Measurements from ENCODE around the gene OBP2B.
A peak's percentile ranks its signal among the peaks of the same experiment; 100 is the strongest.
"Not testable (repeated sequence)": the region's sequence is repeated elsewhere in the genome, so short reads cannot be mapped to it uniquely, and the experiment has no call there.

The OBP2B gene

DNA sequence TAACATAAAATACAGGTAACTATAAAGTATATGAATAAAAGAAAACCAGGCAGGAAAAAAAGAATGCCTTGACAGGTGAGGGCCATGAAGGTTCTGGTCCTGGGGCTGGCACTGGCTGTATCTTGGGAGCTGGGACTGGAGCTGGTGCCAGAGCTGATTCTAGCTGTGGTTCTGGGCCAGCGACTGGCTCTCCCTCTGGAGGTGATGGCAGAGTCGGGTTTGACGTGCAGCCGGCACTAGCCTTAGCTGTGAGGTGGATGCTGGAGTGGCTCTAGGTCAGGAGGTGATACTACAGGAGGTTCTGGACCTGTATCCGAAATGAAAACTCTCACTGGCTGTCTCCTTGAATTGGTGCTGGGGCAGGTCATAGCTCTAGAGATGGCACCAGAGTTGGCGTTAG lies 22.3 kb downstream of the OBP2B start:
- intact Hi-C loops (cut with DNase I): loop anchor here (5.0 kb wide), 1 partner anchor 301 kb away; no protein-coding TSS in a partner anchor
- DNase-seq: peak in 2 of 42 donors; percentile 8 to 23

DNA sequence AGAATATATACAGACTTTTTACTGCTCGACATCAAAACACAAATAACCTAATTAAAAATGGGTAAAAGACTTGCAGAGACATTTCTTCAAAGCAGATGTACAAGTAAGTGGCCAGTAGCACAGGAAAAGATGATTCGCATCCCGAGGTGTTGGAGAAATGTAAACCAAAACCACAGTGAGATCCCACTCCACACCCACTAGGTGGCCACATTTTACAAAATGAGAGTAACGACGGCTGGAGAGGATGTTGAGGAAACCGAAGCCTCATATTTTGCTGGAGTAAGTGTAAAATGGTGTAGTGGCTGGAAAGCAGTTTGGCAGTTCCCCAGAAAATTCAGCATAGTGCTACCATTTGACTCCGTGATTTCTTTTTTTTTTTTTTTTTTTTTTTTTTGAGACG lies 24.1 kb downstream of the OBP2B start:
- DNase-seq: peak in 25 of 42 donors; percentile 28 to 74 (median 53)
- intact Hi-C loops (cut with DNase I): loop anchor here (5.0 kb wide), 2 partner anchors 147 to 302 kb away; no protein-coding TSS in a partner anchor

DNA sequence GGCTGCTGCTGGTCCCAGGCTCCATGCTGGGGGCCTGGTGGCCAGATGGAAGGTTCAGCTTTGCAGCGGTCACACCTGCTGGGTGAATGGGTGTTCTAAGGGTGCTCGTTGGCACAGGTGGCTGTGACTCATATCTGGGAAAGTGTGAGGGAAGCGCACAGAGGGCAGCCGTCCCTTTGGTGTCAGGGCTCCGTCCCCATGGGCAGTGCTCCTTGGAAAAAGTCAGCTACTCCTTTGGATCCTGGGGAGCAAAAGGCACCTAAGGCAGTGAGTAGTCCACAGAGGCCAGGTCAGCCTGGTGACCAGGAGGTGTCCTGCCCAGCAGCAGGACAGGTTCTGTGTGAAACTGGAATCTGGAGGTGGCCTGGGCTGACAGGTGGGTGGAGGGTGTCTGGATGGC lies 26.9 kb downstream of the OBP2B start:
- intact Hi-C loops (cut with DNase I): loop anchor here (5.0 kb wide), 1 partner anchor 150 kb away; no protein-coding TSS in a partner anchor

DNA sequence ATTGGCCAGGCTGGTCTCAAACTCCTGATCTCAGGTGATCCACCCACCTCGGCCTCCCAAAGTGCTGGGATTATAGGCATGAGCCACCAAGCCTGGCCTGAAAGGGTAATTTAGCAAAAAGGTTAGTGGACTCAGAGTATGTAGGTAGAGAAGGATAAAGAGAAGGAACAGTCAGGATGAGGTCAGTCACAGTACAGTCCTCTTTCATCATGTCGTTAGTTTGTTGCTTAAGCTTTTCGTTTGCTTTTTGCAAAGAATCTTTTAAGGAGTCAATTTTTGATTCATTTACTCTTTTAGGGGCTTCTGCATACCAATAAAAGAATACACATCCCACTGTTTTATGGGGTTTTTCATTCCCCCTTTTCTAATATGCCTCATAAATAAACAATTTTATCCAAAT lies 27.5 kb downstream of the OBP2B start:
- intact Hi-C loops (cut with DNase I): loop anchor here (5.0 kb wide), 1 partner anchor 151 kb away; no protein-coding TSS in a partner anchor
- peak in 1 of 42 donors; percentile 11 for DNase-seq

More for the DNA sequence above, 26.9 kb downstream of the OBP2B start:
- DNase-seq: peak in 1 of 42 donors; percentile 9

DNA sequence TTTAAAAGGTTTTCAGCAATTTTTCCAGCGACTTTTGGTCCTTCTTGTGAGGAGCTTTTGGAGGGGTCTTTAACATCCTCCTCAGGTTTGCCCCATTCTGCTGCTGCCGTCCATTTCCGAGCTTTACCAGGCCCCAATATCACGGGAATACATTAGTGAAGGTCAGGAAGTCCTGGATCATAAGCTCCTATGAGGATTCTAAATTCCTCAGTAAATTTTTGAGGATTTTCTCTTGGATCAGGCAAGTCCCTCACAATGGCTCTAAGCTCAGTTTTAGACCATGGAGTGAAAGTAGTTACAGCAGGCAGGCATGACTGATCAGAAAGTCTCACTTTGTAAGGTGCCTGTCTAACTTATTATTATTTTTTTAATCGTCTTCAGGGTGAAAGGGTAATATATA lies 28.1 kb downstream of the OBP2B start:
- DNase-seq: no peak
- intact Hi-C loops (cut with DNase I): loop anchor here (5.0 kb wide), 1 partner anchor 151 kb away; no protein-coding TSS in a partner anchor

DNA sequence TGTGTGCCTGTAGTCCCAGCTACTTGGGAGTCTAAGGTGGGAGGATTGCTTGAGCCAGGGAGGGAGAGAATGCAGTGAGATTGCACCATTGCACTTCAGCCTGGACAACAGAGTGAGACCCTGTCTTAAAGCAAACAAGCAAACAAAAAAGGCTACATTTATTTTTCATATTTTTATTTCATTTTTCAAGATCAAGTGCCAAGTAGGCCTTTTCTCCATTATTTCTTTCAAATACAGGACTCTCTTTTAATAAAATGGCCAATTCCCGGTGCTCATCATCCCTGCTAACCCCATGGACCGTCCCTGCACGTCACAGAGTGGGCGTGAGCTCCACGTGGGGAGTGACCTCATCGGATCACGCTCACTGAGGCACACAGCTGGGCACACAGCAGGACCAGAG lies 36.0 kb downstream of the OBP2B start:
- peak in 1 of 42 donors; percentile 19 for DNase-seq
- intact Hi-C loops (cut with DNase I): no loop called here

DNA sequence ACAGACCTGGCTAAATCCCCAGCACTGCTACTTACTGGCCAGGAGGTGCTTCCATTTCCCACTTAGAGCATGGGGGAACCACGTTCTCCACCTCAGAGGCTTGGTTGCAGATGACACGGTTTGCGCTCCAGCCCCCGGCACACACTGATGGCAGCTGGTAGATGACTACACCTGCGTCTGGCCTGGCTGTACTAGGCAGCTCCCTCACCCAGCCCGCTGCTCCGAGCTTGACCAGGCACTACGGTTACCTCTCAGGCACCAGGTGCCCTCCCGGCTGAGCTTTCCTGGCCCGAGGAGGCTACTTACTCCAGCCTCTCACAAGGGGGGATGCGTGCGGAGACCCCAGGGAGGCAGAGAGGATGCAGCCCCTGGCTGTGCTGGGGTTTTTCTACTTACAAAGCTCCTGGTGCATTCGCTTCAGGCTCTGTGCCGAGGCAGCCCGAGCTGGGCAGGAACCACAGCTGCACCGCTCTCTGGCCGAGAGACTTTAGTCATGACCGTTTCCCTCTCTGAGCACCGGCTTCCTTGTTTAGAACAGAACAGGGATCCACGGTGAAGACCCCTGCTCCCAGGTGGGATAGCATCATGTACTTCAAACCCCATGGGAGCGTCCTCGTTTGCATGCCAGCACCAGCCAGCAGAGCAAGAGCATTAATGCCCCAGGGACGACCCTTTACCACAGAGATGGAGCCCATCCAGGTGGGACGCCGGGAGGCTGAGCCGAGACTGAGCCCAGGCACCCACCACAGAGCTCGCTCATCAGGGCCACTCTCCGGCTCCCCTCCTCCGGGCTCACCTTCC lies 37.7 kb downstream of the OBP2B start:
- intact Hi-C loops (cut with DNase I): no loop called here
- DNase-seq: peak in 2 of 42 donors; percentile 7 to 14

DNA sequence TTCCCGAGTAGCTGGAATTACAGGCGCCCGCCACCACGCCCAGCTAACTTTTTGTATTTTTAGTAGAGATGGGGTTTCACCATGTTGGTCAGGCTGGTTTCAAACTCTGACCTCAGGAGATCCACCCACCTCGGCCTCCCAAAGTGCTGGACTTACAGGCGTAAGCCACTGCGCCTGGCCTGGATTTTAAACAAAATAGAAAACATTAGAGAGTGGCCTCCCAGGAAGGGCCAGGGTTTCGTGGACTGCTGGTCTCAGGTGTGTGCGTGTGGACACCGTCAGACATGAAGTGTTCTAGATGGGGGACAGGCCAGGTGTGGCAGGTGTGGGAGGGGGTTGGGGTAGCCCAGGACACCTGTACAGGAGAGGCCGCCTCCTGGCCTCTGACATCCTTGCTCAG lies 38.3 kb downstream of the OBP2B start:
- peak in 2 of 42 donors; percentile 5 to 10 for DNase-seq
- intact Hi-C loops (cut with DNase I): no loop called here

DNA sequence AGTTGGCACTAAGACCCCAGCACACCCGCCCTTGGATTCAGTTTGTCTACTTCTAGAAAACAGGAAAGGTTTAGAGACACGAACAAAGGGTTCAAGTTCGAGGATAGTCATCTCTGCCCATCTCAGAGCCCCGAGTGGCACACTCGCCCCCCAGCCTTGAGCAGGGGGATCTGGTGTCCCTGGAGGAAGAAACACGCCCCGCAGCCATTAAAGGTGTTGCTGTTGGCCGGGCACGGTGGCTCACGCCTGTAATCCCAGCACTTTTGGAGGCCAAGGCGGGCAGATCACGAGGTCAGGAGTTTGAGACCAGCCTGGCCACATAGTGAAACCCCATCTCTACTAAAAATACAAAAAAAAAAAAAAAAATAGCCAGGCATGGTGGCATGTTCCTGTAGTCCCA lies 39.4 kb downstream of the OBP2B start:
- intact Hi-C loops (cut with DNase I); DNase-seq: not testable (repeated sequence)

DNA sequence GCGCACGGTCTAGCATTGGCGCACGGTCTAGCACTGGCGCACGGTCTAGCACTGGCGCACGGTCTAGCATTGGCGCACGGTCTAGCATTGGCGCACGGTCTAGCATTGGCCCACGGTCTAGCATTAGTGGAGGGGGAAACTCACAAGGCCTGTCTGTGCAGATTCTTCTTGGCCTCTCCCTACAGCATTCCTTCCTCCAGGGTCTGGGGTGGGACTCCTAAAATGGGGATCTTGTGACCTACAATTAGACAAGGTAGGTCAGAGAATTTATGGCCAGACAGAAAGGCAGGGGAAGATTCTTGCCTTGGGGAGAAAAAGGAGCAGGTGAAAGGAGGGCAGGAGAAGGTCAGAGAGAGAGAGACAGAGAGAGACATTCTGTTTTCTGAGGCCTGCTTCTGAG lies 39.9 kb downstream of the OBP2B start:
- intact Hi-C loops (cut with DNase I): no loop called here
- no peak for DNase-seq

DNA sequence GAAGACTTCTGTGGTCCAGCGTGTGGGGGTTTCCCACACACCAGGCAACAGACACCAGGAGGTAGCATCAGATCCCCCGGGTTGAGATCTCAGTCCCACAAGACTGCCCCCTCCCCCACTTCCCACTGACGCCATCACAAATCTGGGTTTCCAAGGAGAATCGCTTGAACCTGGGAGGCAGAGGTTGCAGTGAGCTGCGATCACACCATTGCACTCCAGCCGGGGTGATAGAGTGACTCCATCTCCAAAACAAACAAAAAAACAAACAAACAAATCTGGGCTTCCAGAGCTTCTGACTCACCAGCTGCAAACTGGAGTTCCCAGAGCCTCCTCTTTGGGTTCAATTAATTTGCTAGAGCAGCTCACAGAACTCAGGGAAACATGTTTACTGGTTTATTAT lies 40.6 kb downstream of the OBP2B start:
- no peak for DNase-seq
- intact Hi-C loops (cut with DNase I): no loop called here

DNA sequence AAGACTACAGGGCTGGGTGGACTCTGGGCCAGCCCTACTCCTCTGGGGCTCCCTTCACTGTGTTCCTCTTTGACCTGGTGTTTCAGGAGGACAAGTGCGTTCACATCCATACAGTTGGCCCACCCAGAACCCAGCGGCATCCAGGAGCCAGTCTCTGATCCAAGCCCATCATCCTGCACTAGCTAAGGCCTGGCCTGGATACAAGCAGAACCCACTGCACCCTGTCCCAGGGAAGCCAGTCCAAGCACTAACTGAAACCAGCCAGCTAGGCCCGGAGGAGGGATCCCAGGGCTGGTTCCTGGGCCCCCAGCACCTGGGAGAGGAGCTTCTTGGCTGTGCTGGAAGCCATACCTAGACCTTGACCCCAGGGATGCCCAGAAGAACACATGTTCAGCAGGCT lies 41.3 kb downstream of the OBP2B start:
- DNase-seq: no peak
- intact Hi-C loops (cut with DNase I): no loop called here

DNA sequence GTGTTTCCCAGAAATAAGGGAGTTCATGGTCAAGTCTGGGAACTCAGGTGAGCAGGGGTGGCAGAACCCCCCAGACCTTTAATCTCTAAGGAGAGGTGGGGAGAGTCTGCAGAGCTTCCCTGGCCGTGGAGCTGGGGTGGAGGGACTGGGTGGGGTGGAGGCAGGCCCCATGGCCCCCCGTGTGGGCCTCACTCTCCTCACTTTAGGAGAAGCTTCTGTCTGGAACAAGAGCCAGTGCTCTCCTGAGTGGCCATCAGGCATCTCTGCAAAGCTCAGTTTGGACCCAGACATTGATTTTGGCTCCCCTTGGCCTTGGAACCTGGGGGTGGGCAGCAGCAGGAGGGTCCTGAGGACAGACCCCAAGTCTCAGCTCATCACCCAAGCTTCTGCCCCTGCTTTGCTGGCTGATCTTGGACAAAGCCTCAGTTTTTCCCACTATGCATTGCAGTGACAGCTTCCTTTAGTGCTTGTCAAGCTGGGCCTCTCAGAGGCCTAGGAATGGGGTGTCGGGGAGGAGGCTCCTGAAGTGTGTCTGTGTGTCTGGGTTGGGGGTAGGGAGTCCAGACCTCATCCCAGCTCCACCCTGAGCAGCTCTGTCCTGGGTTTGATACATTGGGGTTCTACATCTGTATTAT lies 41.8 kb downstream of the OBP2B start:
- intact Hi-C loops (cut with DNase I): no loop called here
- DNase-seq: peak in 1 of 42 donors; percentile 5

DNA sequence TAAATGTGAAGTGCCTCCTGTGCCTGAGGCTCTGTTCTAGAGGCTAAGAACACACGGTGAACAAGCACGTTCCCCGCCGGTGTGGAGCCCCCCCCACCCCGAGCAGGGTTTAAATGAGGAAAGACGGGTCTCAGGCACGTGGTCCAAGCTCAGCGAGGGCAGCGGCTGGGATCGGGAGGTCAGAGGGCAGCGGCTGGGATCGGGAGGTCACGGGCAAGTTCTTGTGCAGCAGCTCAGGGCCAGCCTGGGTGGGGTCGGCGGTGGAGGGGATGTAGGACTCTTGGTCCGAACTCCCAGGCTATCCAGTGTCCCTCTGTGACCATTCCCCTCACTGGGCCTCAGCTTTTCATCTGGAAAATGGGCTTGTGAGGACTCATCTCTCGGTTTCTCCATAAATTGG lies 42.7 kb downstream of the OBP2B start:
- peak in 2 of 42 donors; percentile 3 to 12 for DNase-seq
- intact Hi-C loops (cut with DNase I): no loop called here

DNA sequence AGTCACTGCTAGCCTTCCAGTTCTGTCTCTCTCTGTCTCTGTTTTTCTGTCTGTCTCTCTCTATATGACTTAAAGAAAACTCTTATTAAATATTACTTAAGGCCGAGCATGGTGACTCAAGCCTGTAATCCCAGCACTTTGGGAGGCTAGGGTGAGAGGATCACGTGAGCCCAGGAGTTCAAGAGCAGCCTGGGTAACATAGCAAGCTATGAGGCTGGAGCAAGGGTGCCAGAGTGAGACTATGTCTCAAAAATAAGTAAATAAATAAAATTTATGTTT lies 43.7 kb downstream of the OBP2B start:
- DNase-seq: peak in 2 of 42 donors; percentile 8 to 14
- intact Hi-C loops (cut with DNase I): no loop called here

DNA sequence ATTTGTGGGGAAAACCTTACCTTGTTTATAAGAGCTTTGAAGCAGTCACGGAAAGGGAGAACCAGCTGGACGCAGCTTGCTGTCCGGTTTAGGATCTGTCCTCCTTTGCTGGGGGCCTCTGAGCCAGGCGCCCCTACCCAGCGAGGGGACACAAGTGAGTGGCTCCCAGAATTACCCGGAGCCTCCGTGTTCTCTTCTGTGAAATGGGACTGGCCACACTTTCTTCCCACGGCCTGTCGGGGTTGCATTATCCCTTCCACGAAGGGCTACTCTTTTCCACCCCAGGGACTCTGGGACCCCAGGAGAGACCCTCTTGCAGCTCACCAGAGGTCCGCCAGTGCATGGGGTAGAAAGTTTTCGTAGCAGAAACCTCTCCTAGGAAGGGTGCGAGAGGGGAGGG lies 44.9 kb downstream of the OBP2B start:
- intact Hi-C loops (cut with DNase I): no loop called here
- peak in 2 of 42 donors; percentile 11 to 23 for DNase-seq

DNA sequence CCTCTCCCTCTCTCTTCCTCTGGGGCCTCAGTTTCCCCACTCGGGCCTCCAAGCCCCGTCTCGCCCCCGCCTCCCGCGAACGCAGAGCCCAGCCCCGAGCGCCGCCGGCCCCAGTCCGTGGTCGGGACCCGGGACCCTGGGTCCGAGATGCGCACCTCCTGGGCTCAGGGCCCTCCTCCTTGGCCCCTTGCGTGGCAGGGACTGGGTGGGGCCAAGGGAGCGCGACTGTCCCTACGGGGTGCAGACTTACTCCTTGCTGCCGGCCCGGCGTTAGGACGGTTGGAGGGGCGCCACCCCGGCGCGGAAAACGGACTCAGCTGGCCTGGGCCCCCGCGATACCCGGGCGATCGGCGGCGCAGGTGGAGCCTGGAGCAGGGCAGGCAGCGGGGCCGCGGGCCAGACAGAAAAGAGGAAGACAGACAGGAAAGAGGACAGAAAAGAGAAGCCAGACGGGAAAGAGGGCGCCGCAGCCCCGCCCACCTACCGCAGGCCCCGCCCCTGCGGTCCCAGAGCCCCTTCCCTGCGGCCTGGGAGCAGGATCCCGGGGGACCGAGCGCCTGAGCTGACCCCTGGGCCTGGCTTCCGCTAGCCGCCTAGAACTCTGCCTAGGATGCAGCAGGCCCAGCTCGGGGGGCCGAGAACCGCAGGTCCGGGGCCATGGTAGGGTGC lies 45.4 kb downstream of the OBP2B start, which contains the start of gene GBGT1:
TSS of gene GBGT1 (minus strand) at position 411 of the 669 bp plus-strand sequence. CDS start 1,502 bp downstream, outside the sequence.
- intact Hi-C loops (cut with DNase I): no loop called here
- peak in 31 of 42 donors; percentile 40 to 76 (median 58) for DNase-seq

DNA sequence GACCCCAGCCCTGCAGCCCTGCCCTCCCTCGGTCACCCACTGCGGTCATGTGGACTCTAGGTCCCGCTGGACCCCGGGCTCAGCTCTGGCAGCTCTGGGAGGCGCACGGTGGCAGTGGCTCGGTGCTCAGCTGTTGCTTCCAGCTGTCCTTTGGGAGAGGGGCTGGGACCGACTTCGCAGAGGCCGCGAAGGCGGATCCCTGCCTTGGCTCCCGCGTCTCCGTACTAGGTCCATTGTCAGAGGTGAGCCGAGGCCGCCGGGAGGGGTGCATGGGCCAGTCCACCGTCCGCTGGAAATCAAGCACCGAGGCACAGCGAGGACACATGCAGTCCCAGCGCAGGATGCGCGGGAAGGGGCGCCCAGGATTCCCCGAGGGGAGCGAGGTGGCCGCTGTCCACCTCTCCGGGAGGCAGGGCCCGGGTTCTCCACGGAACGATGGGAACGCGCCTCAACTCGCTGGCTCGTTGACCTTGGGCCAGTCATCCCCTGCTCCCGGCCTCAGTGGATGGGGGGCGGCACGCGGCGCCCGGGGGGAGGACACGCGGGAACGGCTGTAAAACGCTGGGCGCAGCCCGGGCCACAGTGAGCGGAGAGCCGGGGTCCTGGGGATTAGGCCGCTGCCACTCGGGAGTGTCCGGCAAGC lies 46.1 kb downstream of the OBP2B start:
- intact Hi-C loops (cut with DNase I): no loop called here
- DNase-seq: peak in 1 of 42 donors; percentile 30

DNA sequence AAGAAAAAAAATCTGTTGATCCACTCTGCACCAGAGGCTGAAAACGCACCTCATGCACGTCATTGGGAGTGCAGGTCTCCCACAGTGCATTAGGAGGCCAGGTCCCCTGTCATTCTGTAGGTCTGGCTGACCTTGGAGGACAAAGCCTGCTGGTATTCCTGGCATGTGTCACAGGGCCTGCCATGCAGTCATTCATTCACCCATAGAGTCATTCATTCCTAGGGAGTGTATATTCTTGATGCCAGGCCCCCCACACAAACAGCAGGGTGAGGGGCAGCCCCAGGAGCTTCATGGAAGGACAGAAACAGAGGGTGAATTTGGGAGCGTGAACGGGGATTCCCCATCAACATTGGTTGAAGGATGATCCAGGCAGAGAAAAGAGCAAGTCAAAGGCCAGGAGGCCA lies 47.5 kb downstream of the OBP2B start:
- intact Hi-C loops (cut with DNase I): no loop called here
- DNase-seq: peak in 1 of 42 donors; percentile 9

Data from head of caudate nucleus (tissue), 42 donors.